ENCODE data around the gene TSPYL1. TPM values are rescaled to one million over a fixed set of nuclear protein-coding genes. Genes with fewer than 3 reads are reported as not detected.

TSPYL1 gene
- total RNA-seq, 2 donors from 2014 or later: 73.4 to 80.6 TPM

DNA sequence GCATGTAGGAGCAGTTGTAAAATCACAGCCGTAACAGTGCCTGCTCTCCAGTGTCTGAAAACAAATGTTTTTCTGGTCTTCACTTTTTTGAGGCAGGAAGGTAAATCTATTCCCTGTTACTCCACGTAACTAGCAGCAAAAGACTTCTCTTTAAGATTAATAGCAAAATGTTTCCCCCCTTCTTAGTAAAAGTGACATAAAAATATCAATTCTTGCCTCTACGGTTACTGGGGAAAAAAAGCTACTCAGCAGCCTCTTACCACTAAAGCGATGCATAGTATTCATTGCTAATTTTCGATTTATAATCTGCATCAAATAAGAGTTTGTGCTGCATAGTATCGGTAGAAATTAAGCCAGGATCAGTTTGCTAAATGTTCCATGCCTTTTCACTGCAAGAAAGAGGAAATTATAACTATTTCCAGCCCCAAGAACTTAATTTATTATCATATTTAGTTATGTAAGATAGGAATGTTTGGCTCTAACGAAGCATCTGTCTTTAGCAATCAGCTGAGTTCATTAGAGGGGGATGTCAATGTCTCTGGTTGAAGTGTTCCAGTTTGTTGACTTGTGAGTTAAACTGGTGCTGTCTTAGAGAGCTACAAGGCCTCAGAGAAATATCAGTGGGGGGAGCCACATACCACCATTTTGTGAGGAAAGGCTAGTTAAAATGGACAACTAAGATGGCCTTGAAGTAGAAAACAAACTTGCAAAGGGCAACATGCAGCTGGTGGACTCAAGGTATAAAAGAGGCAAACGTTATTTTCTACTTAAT, 617 bp upstream of the TSPYL1 start:
- Mint-ChIP-seq H3K4me3 (peak overlapping the region; percentile 82), H3K4me1 (peaks cover 32% of the 10 kb centered on the region), H3K9me3 (peaks cover 4% of the 10 kb centered on the region), H3K36me3 (ENCODE audit: low read depth) (peaks cover 20% of the 10 kb centered on the region), H3K27me3 (ENCODE audit: insufficient read depth) (no peaks in the 10 kb centered on the region), H3K27ac (peak overlapping the region; percentile 100)
- 52 to 62% methylated on average over 5 to 8 of the region's 8 CpGs for WGBS, 2 experiments (ENCODE audit: insufficient coverage in 1 of 2, insufficient read length in 1 of 2)
- H3K4me1 ChIP-seq (ENCODE audit: control insufficient read depth, insufficient read depth, low read length): no peaks in the 10 kb centered on the region
- peak overlapping the region; percentile 94 for H3K9ac ChIP-seq (ENCODE audit: extremely low read depth, low read length, poor library complexity, severe bottlenecking)
- no peaks in the 10 kb centered on the region for H3K9me3 ChIP-seq (ENCODE audit: control insufficient read depth, low read length)
- no peaks in the 10 kb centered on the region for H3K27me3 ChIP-seq (ENCODE audit: control insufficient read depth, insufficient read depth, low read length, poor library complexity, severe bottlenecking)
- H3K36me3 ChIP-seq (ENCODE audit: control insufficient read depth, insufficient read depth, low read length): peaks cover 20% of the 10 kb centered on the region
- no peak for DNase-seq
- TF ChIP-seq, protein P1, sequence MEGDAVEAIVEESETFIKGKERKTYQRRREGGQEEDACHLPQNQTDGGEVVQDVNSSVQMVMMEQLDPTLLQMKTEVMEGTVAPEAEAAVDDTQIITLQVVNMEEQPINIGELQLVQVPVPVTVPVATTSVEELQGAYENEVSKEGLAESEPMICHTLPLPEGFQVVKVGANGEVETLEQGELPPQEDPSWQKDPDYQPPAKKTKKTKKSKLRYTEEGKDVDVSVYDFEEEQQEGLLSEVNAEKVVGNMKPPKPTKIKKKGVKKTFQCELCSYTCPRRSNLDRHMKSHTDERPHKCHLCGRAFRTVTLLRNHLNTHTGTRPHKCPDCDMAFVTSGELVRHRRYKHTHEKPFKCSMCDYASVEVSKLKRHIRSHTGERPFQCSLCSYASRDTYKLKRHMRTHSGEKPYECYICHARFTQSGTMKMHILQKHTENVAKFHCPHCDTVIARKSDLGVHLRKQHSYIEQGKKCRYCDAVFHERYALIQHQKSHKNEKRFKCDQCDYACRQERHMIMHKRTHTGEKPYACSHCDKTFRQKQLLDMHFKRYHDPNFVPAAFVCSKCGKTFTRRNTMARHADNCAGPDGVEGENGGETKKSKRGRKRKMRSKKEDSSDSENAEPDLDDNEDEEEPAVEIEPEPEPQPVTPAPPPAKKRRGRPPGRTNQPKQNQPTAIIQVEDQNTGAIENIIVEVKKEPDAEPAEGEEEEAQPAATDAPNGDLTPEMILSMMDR (conservative IDR thresholded peaks at IDR 0.05): no peak
- H3K27ac ChIP-seq (ENCODE audit: low read depth, low read length): peak overlapping the region; percentile 83
- H3K4me3 ChIP-seq (ENCODE audit: low read length): peak overlapping the region; percentile 92

DNA sequence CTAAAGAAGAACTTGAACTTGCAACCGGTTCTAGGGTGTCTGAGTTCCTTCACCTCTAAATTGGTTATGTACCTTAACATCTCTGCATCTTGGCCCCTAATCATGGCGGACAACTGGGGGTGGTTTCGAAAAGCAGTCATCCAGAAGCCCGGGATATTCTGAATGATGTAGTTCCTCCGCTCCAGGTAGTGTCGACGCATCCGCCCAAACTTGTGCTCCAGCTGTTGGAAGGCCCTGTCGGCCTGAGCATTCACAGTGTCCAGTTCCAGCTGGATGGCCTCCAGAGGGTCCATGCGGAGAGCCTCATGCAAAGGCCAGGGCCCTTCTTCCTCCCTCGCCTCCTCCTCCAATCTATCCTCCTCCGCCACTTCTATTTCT, 887 bp downstream of the TSPYL1 start:
- Mint-ChIP-seq H3K27me3 (ENCODE audit: insufficient read depth) (no peaks in the 10 kb centered on the region), H3K4me3 (peak overlapping the region; percentile 82), H3K36me3 (ENCODE audit: low read depth) (peaks cover 29% of the 10 kb centered on the region), H3K27ac (peak overlapping the region; percentile 100), H3K9me3 (no peaks in the 10 kb centered on the region), H3K4me1 (peaks cover 32% of the 10 kb centered on the region)
- no peak for DNase-seq
- Histone ChIP-seq H3K4me1 (ENCODE audit: control insufficient read depth, insufficient read depth, low read length) (no peaks in the 10 kb centered on the region), H3K9me3 (ENCODE audit: control insufficient read depth, low read length) (no peaks in the 10 kb centered on the region), H3K9ac (ENCODE audit: extremely low read depth, low read length, poor library complexity, severe bottlenecking) (peak overlapping the region; percentile 94), H3K27me3 (ENCODE audit: control insufficient read depth, insufficient read depth, low read length, poor library complexity, severe bottlenecking) (no peaks in the 10 kb centered on the region), H3K36me3 (ENCODE audit: control insufficient read depth, insufficient read depth, low read length) (peaks cover 29% of the 10 kb centered on the region), H3K27ac (ENCODE audit: low read depth, low read length) (peak overlapping the region; percentile 95), H3K4me3 (ENCODE audit: low read length) (peak overlapping the region; percentile 92)
- 48 to 55% methylated on average over 10 to 12 of the region's 12 CpGs for WGBS, 2 experiments (ENCODE audit: insufficient coverage in 1 of 2, insufficient read length in 1 of 2)
- TF ChIP-seq, protein P1 (conservative IDR thresholded peaks at IDR 0.05): no peak

DNA sequence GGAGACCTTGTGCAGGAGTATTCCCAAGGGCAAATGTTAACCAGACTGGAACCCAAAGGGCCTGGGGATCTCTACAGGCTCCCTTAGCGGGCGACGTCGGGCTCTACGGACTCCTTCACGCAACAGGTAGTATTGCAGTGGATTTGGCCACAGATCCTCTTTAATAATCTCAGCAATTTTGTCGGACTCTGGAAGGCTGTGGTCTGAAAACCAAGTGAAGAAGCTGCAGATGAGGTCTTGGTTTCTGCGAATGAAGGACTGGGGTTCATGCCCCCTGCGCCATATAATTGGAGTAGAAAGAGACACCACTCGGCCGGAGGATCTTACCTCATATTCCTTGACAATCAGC, 1.3 kb downstream of the TSPYL1 start:
- Histone ChIP-seq H3K27me3 (ENCODE audit: control insufficient read depth, insufficient read depth, low read length, poor library complexity, severe bottlenecking) (no peaks in the 10 kb centered on the region), H3K9me3 (ENCODE audit: control insufficient read depth, low read length) (no peaks in the 10 kb centered on the region), H3K4me3 (ENCODE audit: low read length) (peak overlapping the region; percentile 92), H3K4me1 (ENCODE audit: control insufficient read depth, insufficient read depth, low read length) (no peaks in the 10 kb centered on the region), H3K36me3 (ENCODE audit: control insufficient read depth, insufficient read depth, low read length) (peaks cover 29% of the 10 kb centered on the region), H3K27ac (ENCODE audit: low read depth, low read length) (no peak overlapping the region), H3K9ac (ENCODE audit: extremely low read depth, low read length, poor library complexity, severe bottlenecking) (peak overlapping the region; percentile 94)
- H3K9me3 Mint-ChIP-seq: no peaks in the 10 kb centered on the region
- peaks cover 32% of the 10 kb centered on the region for H3K4me1 Mint-ChIP-seq
- WGBS, 2 experiments (ENCODE audit: insufficient coverage in 1 of 2, insufficient read length in 1 of 2): 91 to 94% methylated on average over 4 to 11 of the region's 11 CpGs
- H3K27ac Mint-ChIP-seq: no peak overlapping the region
- DNase-seq: no peak
- TF ChIP-seq, protein P1 (conservative IDR thresholded peaks at IDR 0.05): no peak
- peaks cover 31% of the 10 kb centered on the region for H3K36me3 Mint-ChIP-seq (ENCODE audit: low read depth)
- no peaks in the 10 kb centered on the region for H3K27me3 Mint-ChIP-seq (ENCODE audit: insufficient read depth)
- H3K4me3 Mint-ChIP-seq: peak overlapping the region; percentile 82

Data from endodermal cell (in vitro differentiated cells).